Endothelial cell of hepatic sinusoid (primary cell): ENCODE results near the gene MAP3K10.
"Not testable (repeated sequence)": the region's sequence is repeated elsewhere in the genome, so short reads cannot be mapped to it uniquely, and the experiment has no call there.

Experiments
- in situ Hi-C: cut with HindIII; loops from 2 replicates; pipeline ENCODE4 v1.10.0; 2017; ENCODE audit warnings: low sequenced_read_pairs

The MAP3K10 gene

DNA sequence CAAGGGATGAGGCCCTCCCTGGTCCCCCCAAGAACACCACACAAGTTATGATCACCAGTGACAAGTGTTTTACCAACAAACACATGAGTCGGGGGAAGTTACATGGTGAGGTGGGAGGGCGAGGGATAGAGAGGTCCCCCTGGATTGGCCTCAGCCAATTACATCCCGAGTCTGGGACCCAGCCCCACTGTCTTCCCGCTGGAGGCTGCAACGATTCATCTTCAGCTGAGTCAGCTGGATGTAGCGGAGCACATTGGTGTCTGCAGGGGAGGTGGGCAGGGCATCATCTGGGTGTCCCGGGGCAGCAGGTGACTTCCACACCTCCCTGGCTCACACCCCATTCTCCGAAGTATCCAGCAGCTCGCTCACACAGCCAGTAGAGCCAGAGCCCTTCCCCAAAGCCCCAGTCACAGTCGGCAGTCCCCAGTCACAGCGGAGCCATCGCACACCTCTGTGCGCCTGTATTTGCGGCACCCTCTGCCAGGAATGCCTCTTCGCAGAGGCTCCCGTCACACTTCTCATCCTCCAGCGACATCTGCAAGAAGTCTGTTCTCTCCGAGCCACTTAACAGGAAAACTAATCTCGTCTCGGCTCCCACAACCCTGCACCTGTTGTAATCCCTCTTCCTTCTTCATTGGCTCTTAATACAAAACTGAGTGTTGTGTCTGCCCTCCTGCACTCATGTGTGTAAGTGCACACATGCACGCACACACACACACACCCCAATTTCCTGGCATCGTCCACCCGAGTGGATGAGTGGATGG lies 25.0 kb downstream of the MAP3K10 start:
- in situ Hi-C loops, result no loop called here

DNA sequence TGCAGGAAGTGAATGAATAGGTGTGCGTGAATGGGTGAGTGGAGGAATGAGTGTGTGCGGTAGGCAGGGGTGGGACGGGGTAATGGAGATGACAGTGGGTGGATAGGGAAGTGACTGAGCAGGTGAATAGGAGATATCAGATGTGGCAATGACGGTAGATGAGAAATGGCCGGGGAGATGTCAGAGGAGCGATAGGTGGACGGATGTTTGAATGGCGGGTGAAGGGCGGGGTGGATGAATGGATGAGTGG lies 25.5 kb downstream of the MAP3K10 start:
- in situ Hi-C loops, result no loop called here

DNA sequence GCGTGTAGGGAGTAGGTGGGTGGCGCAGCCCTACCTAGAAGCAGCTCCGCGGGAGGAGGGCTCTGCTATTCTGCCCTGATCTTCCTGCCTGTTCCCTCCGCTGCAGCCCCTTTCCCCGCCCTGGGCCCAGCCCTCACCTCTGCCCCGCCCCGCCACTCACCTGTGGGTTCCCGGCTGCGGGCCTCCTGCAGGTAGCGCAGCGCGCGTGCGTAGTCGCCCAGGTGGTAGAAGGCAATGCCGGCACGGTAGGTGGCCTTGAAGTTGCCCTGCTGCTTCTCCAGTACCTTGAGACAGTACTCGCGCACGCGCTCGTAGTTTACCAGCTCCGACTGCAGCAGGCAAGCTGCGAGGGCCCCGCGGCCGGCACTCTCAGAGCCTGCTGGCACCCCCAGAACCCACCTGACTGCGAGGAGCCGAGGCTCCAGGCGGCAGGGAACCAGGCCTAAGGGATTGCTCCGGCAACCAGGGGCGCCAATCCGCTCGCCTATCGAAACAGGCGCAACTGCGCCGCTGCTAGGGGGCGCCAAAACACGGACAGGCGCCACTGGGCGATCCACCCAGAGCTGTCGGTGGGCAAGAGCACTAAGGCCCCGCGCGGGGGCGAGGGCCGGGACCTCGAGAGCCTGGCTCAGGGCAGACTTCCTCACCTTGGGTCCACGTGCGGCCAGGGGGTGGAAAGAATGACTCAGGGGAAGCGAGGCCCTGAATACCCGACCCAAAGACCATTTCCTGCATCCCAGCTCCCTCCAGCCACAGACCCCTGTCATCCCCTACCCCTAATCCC lies 26.0 kb downstream of the MAP3K10 start:
- in situ Hi-C loops, result no loop called here

DNA sequence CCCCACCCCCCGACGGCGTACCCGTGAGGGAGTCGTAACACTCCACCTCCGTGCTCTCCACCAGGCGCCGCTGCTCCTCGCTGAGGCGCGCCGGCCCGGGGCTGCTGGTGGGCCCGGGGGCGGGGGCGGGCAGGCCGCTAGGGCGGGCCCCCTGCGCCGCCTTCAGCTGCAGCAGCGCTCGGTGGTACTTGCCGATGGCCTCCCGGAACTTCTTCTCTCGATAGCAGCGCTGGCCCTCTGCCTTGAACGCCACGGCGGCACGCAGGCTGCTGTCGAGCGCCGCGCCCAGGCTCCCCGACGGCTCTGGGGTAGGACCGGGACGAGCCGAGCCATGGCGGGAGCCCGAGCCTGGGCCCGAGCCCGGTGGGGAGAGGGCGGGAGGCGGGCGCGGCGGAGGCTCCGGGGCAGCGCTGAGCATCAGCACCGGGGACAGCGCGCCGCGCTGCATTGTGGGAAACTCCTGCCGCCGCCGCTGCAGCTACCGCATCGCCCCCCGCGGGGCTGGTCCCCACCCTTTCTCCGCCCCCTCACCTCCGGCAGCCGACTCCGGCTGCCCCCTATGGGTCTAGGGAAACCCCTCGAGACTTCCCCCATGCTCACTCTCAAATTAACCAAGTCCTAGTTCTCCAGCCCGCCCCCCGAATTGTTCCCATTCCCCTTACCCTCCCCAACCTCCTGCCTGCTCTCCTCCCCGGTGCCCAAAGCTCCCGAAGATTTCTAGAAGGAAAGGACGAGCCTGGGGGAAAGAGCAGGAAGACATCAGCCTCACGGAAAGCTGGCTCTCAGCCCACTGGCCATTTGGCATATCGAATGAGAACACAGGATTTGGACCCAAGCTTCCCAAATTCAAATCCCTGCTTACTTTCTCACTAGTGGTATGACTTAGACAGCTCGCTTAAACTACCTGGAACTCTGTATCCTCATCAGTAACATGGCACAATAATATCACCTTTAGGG lies 27.0 kb downstream of the MAP3K10 start, which contains the start of gene TTC9B:
TSS of gene TTC9B (minus strand) at position 451 of the 957 bp plus-strand sequence. CDS start at position 448, 3 bp downstream.
- in situ Hi-C loops, result no loop called here

DNA sequence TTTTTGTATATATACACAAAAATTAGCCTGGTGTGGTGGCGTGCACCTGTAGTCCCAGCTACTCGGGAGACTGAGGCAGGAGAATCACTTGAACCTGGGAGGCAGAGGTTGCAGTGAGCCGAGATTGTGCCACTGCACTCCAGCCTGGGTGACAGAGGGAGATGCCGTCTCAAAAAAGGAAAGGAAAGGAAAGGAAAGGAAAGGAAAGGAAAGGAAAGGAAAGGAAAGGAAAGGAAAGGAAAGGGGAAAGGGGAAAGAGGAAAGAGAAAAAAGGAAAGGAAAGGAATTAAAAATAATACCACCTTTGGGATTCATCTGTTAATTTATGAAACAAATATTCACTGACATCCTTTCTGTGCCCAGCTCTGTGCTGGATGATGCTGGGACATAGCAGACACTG lies 27.8 kb downstream of the MAP3K10 start:
- in situ Hi-C loops, result not testable (repeated sequence)

DNA sequence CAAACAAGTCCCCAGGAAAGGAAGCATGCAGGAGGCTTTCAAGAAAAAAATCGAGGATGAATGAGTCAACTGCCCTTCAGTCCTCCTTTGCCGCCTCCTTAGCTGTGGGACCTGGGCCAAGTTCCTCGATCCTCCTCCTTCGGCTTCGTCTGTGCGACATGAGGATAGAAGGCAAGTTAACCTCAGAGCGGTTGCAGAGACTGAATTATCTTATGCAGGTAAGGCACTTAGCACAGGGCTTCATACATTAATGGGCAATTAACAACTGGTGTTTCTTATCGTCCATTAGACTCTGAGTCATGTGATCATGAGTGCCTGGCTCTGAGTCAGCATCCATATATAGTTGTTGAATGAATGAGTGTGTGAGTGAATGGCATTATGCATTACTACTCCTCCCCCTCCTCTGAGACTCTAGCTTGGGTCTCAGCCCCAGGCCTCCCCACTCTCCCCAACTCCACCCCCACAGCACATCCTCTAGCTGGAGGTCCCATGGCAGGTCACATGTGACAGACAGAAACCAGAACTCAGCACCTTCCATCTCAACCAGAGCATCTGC lies 28.6 kb downstream of the MAP3K10 start:
- in situ Hi-C loops, result no loop called here

DNA sequence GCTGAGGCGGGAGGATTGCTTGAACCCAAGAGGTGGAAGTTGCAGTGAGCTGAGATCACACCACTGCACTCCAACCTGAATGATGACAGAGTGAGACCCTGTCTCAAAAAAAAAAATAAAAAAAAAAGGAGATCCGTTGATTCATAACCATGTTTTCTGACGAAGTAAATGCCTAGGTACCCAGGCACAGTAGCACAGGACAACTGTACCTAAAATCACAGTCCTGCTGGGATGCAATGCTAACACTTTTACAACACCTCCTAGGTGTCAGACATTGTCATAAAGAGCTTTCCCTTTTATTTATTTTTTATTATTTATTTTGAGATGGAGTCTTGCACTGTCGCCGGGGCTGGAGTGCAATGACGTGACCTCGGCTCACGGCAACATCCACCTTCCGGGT lies 29.4 kb downstream of the MAP3K10 start:
- in situ Hi-C loops, result no loop called here

DNA sequence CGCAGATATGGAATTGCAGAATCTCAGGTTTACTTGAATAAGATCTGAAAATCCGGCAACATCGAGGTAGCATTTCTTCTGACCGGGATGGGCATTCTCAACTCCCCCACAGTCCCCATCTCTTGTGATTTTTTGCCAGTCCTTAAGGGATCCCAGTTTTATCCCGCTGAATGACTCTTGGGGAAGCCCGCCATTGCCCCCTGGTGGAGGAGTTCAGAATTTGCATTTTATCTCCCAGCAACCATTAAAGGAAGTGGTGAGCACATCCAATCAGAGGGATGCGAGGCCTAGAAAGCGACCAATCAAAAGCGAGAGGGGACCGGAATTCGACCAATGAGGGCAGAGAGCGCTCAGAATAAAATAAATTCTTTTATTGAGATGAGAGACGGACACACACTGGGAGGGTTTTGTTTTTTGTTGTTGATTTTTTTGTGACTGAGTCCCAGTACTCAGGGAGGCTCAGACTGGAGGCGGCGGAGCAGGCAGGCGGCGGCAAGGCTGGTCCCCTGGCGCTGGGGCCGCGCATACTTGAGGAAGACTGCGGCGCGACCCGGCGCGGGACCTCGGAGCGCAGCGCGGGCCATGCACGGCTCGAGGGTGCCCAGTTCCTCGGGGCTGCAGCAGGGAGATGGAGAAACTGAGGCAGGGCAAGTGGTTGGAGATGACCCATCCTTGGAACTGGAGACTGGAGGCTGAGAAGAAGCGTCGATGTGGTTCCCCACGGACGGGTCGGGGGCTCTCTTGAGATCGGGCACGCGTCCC lies 30.8 kb downstream of the MAP3K10 start:
- in situ Hi-C loops, result no loop called here

DNA sequence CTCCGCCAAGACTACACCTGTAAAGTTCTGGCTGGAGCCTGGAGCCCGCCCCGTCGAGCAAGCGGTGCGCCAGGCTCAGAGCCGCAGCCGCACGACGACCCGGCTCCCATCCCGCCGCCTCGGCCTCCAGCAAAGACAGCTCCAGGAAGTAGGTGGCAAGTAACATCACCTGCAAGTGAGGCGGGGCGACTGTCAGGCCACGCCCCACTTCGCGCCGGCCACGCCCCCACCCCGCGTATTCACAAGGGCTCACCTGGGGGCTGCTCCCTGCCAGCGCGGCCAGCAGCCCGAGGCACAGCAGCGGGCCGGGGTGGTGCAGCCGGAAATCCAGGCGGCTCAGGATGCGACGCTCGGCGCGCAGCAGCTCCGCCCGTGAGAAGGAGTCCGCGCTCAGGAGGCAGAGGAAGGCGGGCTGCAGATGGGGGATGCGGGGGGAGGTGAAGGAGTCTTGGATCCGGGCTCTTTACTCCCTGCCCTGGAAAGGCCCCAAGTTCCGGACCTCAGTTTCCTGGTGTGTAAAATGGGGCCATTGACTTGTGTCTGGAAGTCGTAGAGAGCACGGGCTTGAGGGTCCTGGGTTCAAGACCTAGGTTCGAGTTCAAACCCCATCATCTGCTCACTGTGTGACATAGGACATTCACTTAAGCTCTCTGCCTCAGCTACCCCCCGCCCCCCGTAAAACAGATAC lies 32.1 kb downstream of the MAP3K10 start:
- in situ Hi-C loops, result no loop called here

DNA sequence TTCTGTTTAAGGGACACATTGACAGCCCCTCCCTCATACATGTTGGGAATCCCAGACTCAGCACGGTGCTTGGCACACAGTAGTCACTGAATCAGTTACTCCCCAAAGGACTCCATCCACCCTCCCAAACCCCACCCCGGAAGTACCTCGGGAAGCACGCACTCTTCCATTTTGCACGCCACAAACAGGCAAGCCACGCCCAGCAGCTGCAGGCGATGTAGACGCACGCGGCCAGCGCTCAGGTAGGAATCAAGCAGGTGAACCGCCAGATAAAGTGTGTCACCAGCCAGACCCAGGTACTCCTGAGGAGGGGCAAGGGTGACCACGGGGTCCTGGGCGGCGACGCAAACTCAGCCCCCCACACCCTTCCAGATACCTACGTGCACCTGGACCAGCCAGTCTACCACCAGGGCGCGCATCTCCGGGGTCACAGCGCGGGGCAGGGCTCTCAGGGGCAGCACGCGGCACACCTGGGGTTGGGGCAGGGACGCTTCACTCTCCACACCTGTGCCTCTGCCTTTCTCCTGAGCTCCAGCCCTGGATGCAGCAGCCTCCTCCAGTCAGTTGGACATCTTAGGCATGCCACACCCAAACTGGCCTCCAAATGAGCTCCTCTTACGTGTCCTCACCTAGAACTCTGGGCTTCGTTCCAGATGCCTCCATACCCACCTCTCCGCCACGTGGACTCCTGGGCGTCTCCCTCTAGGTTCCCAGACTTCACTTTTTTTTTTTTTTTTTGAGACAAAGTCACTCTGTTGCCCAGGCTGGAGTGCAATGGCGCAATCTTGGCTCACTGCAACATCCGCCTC lies 33.3 kb downstream of the MAP3K10 start:
- in situ Hi-C loops, result no loop called here

DNA sequence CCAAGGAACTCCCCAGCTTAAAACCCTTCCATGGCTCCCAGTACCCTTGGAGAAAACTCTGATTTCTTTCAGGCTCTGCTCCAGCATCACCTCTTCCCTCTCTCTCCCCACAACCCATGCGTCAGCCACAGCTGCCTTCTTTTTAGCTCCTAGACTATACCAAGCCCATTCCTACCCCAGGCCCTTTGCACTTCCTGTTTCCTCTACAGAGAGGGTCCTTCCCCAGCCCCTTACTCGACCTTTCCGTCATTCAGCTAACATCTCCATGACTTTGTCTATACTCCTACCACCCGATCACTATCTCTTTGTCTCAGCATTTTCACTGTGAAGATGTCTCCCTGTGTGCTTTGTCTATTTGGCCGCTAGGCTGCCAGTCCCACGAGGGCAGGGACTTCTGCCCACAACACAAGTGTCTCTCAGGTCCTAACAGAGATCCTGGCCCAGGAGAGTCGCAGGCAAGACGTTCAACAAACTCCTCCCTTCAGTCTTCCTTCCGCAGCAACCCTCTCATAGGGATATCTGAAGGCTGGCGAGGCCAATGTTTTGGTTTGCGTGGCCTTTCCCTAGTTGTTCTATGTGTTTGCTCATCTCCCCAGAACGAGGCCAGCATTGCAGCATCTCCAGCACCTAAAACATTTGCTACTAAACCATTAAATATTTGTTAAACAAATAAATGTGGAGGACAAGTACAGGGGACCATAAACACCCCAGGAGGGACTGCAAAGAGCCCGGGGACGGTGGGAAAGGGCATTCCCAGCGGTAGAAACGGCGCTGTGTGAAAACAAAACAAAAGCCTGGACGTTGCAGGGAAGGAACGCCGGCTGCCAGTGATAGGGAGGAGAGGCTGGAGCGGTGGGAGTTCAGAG lies 34.4 kb downstream of the MAP3K10 start:
- in situ Hi-C loops, result no loop called here

DNA sequence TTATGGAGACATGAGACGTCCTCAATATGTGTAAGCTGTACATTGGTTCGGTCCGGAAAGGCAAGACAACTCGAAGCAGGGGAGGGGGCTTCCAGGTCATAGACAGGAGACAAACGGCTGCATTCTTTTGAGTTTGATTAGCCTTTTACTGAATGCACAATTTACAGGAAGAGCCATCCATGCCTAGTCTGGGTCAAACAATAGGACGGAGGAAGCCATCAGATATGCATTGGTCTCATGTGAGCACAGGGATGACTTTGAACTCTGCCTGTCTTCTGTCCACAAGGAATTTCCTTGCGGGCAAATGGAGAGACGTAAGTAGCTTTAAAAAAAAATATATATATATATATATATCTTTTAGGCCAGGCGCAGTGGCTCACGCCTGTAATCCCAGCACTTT lies 37.1 kb downstream of the MAP3K10 start:
- in situ Hi-C loops, result no loop called here

DNA sequence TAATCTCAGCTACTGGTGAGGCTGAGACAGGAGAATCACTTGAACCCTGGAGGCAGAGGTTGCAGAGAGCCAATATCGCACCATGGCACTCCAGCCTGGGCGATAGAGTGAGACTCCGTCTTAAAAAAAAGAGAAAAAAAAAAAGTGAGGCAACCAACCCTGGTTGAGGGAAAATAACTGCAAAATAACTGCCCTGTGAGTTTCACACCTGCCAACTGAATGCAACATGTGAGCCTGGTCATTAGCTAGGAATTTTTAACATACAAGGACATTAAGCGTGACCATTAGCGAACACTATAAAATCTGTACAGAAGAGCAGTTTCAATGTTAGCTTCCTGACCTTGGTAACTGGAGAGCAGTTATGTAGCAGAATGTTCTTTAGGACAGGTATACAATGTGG lies 37.6 kb downstream of the MAP3K10 start:
- in situ Hi-C loops, result no loop called here

DNA sequence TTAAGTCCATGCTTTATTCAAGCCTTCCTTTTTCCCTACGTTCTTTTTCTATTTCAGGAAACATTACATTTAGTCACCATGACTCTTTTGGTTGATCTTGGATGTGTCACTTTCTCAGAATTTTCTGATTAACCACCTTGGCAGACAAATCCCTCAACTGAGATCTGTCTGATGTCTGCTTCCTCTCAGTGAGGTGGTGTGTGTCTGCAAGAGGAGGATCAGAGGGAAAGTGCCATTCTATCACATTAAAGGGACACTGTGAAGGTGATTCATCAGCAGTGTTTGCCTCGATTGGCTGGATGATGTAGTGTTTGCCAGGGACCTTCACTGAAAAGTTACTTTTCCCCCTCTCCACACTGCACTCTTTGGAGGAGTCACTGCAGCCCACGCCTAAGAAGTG lies 38.3 kb downstream of the MAP3K10 start:
- in situ Hi-C loops, result no loop called here

DNA sequence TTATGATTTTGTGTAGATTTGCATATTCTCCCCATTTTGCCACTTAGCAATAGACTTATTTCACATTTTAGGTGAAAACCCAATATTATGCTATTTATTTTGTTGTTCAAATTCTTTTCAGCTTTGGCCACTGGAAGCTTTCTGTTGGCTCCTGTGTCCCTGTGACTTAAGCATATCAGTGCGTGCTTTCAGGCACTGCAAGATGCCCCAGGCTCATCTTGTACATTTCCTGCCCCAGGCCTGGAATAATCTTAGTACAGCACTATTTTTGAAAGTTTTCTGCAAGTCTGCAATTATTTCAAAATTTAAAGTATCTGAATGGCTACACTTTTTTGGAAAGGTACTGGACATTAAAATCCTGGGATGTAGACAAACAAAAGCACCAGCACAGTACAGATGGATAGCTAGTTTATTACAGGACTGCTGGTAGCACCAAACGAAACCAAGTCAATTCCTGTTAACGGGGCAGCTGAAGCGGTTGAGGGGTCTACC lies 38.7 kb downstream of the MAP3K10 start:
- in situ Hi-C loops, result no loop called here

DNA sequence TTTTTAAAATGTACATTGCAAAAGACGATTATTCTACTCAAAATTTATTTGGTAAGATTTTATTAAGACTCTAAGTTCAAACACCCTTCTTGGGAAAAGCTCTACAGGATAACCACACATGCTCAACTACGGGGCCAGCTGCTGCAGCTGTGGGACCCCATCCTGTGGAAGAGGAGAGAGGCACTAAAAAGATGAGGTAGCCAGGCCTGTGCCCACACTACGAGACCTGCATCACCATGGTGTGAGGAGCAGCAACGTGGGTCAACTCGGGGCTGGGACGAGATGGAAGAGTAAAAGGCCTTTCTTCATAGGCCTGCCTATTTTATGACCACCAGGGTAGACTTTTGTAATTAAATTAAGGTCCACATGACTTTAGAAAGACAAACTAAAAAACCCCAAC lies 39.8 kb downstream of the MAP3K10 start:
- in situ Hi-C loops, result no loop called here

DNA sequence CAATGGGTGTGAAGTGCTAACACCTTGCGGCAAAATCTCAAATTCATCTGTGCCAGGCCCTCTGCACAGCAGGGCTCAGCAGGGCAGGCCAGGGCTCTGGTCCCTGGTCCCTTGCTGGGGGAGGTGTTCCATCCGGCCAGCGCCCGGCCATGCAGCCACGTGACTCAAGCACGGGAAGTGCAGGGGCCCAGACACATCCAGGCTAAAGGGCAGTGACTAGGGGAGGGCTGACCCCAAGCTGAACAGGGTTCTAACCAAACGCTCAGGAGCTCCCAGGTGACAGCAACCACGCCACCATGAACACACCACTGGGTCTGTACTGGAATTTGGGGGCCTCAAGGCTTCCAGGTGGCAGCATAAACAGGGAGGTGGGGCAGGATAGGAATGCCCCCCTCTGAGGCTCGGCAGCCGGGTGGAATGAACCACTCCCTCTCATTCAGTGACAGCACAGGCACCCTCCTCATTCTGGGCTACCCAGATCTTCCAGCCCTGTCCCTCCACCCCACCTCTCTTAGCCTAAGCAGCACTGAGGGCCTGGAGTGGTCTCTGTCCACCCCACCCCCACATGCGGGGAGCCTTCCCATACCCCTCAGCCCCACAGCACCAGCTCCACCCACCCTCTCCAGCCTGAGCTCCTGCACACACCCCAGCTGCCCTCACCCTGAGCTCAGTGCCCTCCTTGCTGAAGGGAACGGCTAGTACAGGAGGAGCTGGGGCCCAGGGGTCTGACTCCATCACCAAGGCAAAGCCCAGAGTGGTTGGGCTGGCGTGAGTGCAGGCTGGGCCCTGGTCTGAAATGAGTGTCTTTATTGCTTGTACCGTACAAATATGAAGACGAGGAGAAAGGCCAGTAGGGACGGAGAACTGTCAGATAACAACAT lies 40.6 kb downstream of the MAP3K10 start:
- in situ Hi-C loops, result no loop called here
